HCT116 (cell line): Measurements from ENCODE around the gene CAMSAP1. TPM values are rescaled to one million over a fixed set of nuclear protein-coding genes. Genes with fewer than 3 reads are reported as not detected.

Experiments used
- ATAC-seq: fragments of 200-7000 bp; cut with Tn5 transposase; 2 replicates; pipeline ENCODE4 v1.9.1; 2020; ENCODE audit warnings: mild to moderate bottlenecking, moderate library complexity
- BruUV-seq: library from RNA; stranded (reverse); fragments of 400-500 nt; replicated peaks from 2 replicates; lab custom pipeline; 2021; lab: Mats Ljungman, UMichigan
- CTCF ChIA-PET: fragments of 300-600 bp; sonication (Branson Sonifier 250); formaldehyde crosslinking; loops from one replicate; lab custom pipeline; 2021; ENCODE audit warnings: antibody characterized with exemption; lab: Charles Lee
- POLR2A ChIA-PET: fragments of 300-600, 350-600 bp; sonication (Branson Sonifier 250); formaldehyde crosslinking; loops from one replicate; lab custom pipeline; 2021; ENCODE audit warnings: antibody characterized with exemption; lab: Charles Lee
- RAD21 ChIA-PET, 2 experiments: fragments of 300-600 bp; sonication (Branson Sonifier 250); formaldehyde crosslinking; loops; one replicate each; lab custom pipeline; 2023; ENCODE audit warnings: low total read pairs in 2 of 2; ENCODE audit not compliant: uncharacterized antibody in 2 of 2, unreplicated experiment in 2 of 2, low non-redundant PET in 1 of 2; lab: Charles Lee
- DNase-seq: peaks from one replicate; pipeline ENCODE4 v3.0.0-alpha.2; 2010; ENCODE audit warnings: low read depth, low spot score
- H2AFZ ChIP-seq: fragments of 200-600 bp; shearing (Covaris generic), sonication (generic); 2 replicates; pipeline ENCODE4 v1.6.1; 2017; ENCODE audit warnings: low read depth, mixed run types, mixed read lengths, antibody characterized with exemption, low read length; ENCODE audit not compliant: poor library complexity, severe bottlenecking
- H3K27ac ChIP-seq: 2 replicates; pipeline ENCODE4 v1.5.1; 2012; ENCODE audit warnings: low read depth, low read length
- H3K27me3 ChIP-seq: fragments of 200-600 bp; sonication (generic); 2 replicates; pipeline ENCODE4 v1.6.1; 2016; ENCODE audit warnings: mixed run types, low read length, mixed read lengths; ENCODE audit not compliant: insufficient read depth
- H3K36me3 ChIP-seq, 2 experiments: fragments of 200-500 bp in 1 of 2; fragments of 200-600 bp in 1 of 2; sonication (Bioruptor generic) in 1 of 2; sonication (generic) in 1 of 2; 2 replicates each; pipeline versions ENCODE4 v1.5.1 to v1.6.1; 2014 to 2016; ENCODE audit warnings: low read length in 2 of 2, inconsistent platforms in 1 of 2, mixed read lengths in 1 of 2, mixed run types in 1 of 2; ENCODE audit not compliant: insufficient read depth in 2 of 2, control insufficient read depth in 1 of 2
- H3K4me1 ChIP-seq, 2 experiments: fragments of 200-600 bp in 1 of 2; sonication (generic) in 1 of 2; 2 replicates each; pipeline versions ENCODE4 v1.5.1 to v1.6.1; 2012 to 2017; ENCODE audit warnings: low read length in 2 of 2, inconsistent platforms in 1 of 2, mild to moderate bottlenecking in 1 of 2, mixed read lengths in 1 of 2, mixed run types in 1 of 2, moderate library complexity in 1 of 2; ENCODE audit not compliant: insufficient read depth in 2 of 2, control insufficient read depth in 1 of 2
- H3K4me2 ChIP-seq: fragments of 200-600 bp; sonication (generic); 2 replicates; pipeline ENCODE4 v1.6.1; 2017; ENCODE audit warnings: mixed run types, low read length, mixed read lengths
- H3K4me3 ChIP-seq, 2 experiments: fragments of 200-600 bp in 1 of 2; sonication (generic) in 1 of 2; replicated peaks in 1 of 2; 2 replicates each; pipeline ENCODE4 v1.5.1; 2011 to 2016; ENCODE audit warnings: low read length in 2 of 2, control low read depth in 1 of 2, low read depth in 1 of 2, mild to moderate bottlenecking in 1 of 2, mixed read lengths in 1 of 2, mixed run types in 1 of 2
- H3K79me2 ChIP-seq: fragments of 200-600 bp; sonication (generic); 2 replicates; pipeline ENCODE4 v1.6.1; 2017; ENCODE audit warnings: mild to moderate bottlenecking, mixed run types, low read length, moderate library complexity, mixed read lengths; ENCODE audit not compliant: insufficient read depth
- H3K9ac ChIP-seq: fragments of 200-600 bp; sonication (generic); 2 replicates; pipeline ENCODE4 v1.6.1; 2016; ENCODE audit warnings: low read length, mixed read lengths
- H3K9me2 ChIP-seq: fragments of 200-600 bp; sonication (generic), shearing (Covaris generic); 2 replicates; pipeline ENCODE4 v1.6.1; 2017; ENCODE audit warnings: mixed run types, mild to moderate bottlenecking, moderate library complexity; ENCODE audit not compliant: insufficient read depth
- H3K9me3 ChIP-seq, 2 experiments: fragments of 200-500 bp in 1 of 2; fragments of 200-600 bp in 1 of 2; sonication (Bioruptor generic) in 1 of 2; sonication (generic) in 1 of 2; 2 replicates each; pipeline ENCODE4 v1.6.1; 2014 to 2017; ENCODE audit warnings: low read length in 2 of 2, mixed read lengths in 2 of 2, inconsistent platforms in 1 of 2, low read depth in 1 of 2, mild to moderate bottlenecking in 1 of 2, mixed run types in 1 of 2, moderate library complexity in 1 of 2; ENCODE audit not compliant: control insufficient read depth in 1 of 2, insufficient read depth in 1 of 2
- H4K20me1 ChIP-seq: fragments of 200-600 bp; sonication (generic), shearing (Covaris generic); 2 replicates; pipeline ENCODE4 v1.6.1; 2017; ENCODE audit warnings: mixed run types, mild to moderate bottlenecking, moderate library complexity; ENCODE audit not compliant: insufficient read depth
- CEBPB ChIP-seq: IDR thresholded peaks from 2 replicates; pipeline ENCODE4 v1.6.1; 2012; ENCODE audit warnings: low read depth
- CTCF ChIP-seq, 3 experiments: fragments of 200-600 bp in 1 of 3; sonication (generic) in 1 of 3; IDR thresholded peaks in 2 of 3; conservative IDR thresholded peaks in 1 of 3; 2 replicates each; pipeline ENCODE4 v1.5.1; 2012 to 2017; ENCODE audit warnings: low read depth in 2 of 3, low read length in 2 of 3, antibody characterized with exemption in 1 of 3, borderline replicate concordance in 1 of 3, control low read depth in 1 of 3, mild to moderate bottlenecking in 1 of 3, mixed read lengths in 1 of 3, mixed run types in 1 of 3, moderate library complexity in 1 of 3; ENCODE audit not compliant: insufficient read depth in 1 of 3
- EGR1 ChIP-seq: IDR thresholded peaks from 2 replicates; pipeline ENCODE4 v1.6.1; 2012; ENCODE audit warnings: low read depth
- ELF1 ChIP-seq: IDR thresholded peaks from 2 replicates; pipeline ENCODE4 v1.6.1; 2012; ENCODE audit warnings: low read depth, borderline replicate concordance
- EZH2phosphoT487 ChIP-seq: fragments of 200-600 bp; IDR thresholded peaks from 2 replicates; pipeline ENCODE4 v1.6.1; 2018; ENCODE audit warnings: antibody characterized with exemption, borderline replicate concordance
- FOSL1 ChIP-seq: IDR thresholded peaks from 2 replicates; pipeline ENCODE4 v1.6.1; 2012; ENCODE audit warnings: low read depth
- JUND ChIP-seq: IDR thresholded peaks from 2 replicates; pipeline ENCODE4 v1.6.1; 2012
- SIN3A ChIP-seq: IDR thresholded peaks from 2 replicates; pipeline ENCODE4 v1.6.1; 2012; ENCODE audit warnings: low read depth
- SRF ChIP-seq: IDR thresholded peaks from 2 replicates; pipeline ENCODE4 v1.6.1; 2012; ENCODE audit warnings: low read depth
- YY1 ChIP-seq: IDR thresholded peaks from 2 replicates; pipeline ENCODE4 v1.6.1; 2011; ENCODE audit warnings: low read length, low read depth, moderate library complexity, mild to moderate bottlenecking; ENCODE audit not compliant: insufficient replicate concordance; ENCODE audit errors: extremely low read depth
- ZBTB33 ChIP-seq: IDR thresholded peaks from 2 replicates; pipeline ENCODE4 v1.6.1; 2011; ENCODE audit warnings: mild to moderate bottlenecking, low read length, moderate library complexity; ENCODE audit not compliant: insufficient replicate concordance; ENCODE audit errors: extremely low read depth
- ZNF274 ChIP-seq: fragments of 200-500 bp; sonication (Bioruptor generic); IDR thresholded peaks from 2 replicates; pipeline ENCODE4 v1.6.1; 2014; ENCODE audit warnings: mild to moderate bottlenecking, low read depth, low read length, inconsistent platforms
- intact Hi-C: fragments of 100-400 bp; cut with micrococcal nuclease; formaldehyde crosslinking; loops from 2 replicates; pipeline ENCODE4 v1.10.0; 2022
- total RNA-seq: library from RNA; stranded (reverse); gene quantifications from one replicate; pipeline ENCODE4 v1.2.1, GENCODE V29; 2021; ENCODE audit not compliant: unreplicated experiment

Gene CAMSAP1
- total RNA-seq, 1 experiment from 2014 or later = 33.1 TPM

GRCh38 chr9:135768516-135769218 lies 138.7 kb downstream of the CAMSAP1 start:
- Histone ChIP-seq H3K27ac (no peak overlapping the region), H3K79me2 (no peaks in the 10 kb centered on the region), H3K4me3 (no peak overlapping the region)
- CTCF ChIA-PET = no interaction called here
- DNase-seq = no peak
- TF ChIP-seq FOSL1 = no peak
- TF ChIP-seq, all 23 proteins: peak for 0
- no peak overlapping the region for H2AFZ ChIP-seq
- ChIA-PET POLR2A (no interaction called here), RAD21 (no interaction called here)
- H4K20me1 ChIP-seq = no peaks in the 10 kb centered on the region
- intact Hi-C loops = no loop called here
- H3K9ac ChIP-seq = no peak overlapping the region
- no peaks in the 10 kb centered on the region for H3K36me3 ChIP-seq
- BruUV-seq = no TSS peak
- H3K9me2 ChIP-seq = no peaks in the 10 kb centered on the region
- H3K4me2 ChIP-seq = no peak overlapping the region
- no peaks in the 10 kb centered on the region for H3K27me3 ChIP-seq
- no peak for ATAC-seq
- H3K4me1 ChIP-seq = no peaks in the 10 kb centered on the region
- peaks cover 5 to 8% of the 10 kb centered on the region in 2 experiments; a peak in 2 of 4 replicates for H3K9me3 ChIP-seq

- POLR2A ChIA-PET = no interaction called here
- H3K9ac ChIP-seq = no peak overlapping the region
- no peaks in the 10 kb centered on the region for H3K4me1 ChIP-seq
- ATAC-seq = no peak
- H3K36me3 ChIP-seq = no peaks in the 10 kb centered on the region
- no peaks in the 10 kb centered on the region for H3K27me3 ChIP-seq
- H2AFZ ChIP-seq = no peak overlapping the region
- no peak overlapping the region for H3K27ac ChIP-seq
- H3K9me3 ChIP-seq = peaks cover 5 to 8% of the 10 kb centered on the region in 2 experiments; a peak in 2 of 4 replicates
- no TSS peak for BruUV-seq
- no peaks in the 10 kb centered on the region for H3K9me2 ChIP-seq
- no peak overlapping the region for H3K4me2 ChIP-seq
- RAD21 ChIA-PET = no interaction called here
- no peak for DNase-seq
- intact Hi-C loops = no loop called here
- no peaks in the 10 kb centered on the region for H4K20me1 ChIP-seq
- H3K79me2 ChIP-seq = no peaks in the 10 kb centered on the region
- TF ChIP-seq CEBPB (no peak), ZNF274 (no peak), JUND (no peak), ZBTB33 (no peak), YY1 (no peak), EZH2phosphoT487 (no peak), ELF1 (no peak), CTCF (IDR thresholded peaks at IDR 0.05 in 2 of 3, conservative IDR thresholded peaks at IDR 0.05 in 1 of 3; ENCODE audit: borderline replicate concordance in 1 of 3, insufficient read depth in 1 of 3, low read depth in 2 of 3, low read length in 2 of 3) (no peak), SIN3A (no peak), EGR1 (no peak), SRF (no peak)
- CTCF ChIA-PET = no interaction called here
- no peak overlapping the region for H3K4me3 ChIP-seq
These were observed 140.6 kb downstream of the CAMSAP1 start for GRCh38 chr9:135766707-135767106.
